Endothelial cell of umbilical vein (primary cell): ENCODE measurements around the gene TMEM158. TPM values are rescaled to one million over a fixed set of nuclear protein-coding genes. Genes with fewer than 3 reads are reported as not detected.

Experiments used
- BruUV-seq: library from RNA; stranded (reverse); fragments of 400-500 nt; replicated peaks from 2 replicates; lab custom pipeline; 2021; lab: Mats Ljungman, UMichigan
- CTCF ChIA-PET: fragments of 300-600, 350-600 bp; sonication (Branson Sonifier 250); formaldehyde crosslinking; loops from one replicate; lab custom pipeline; 2021; ENCODE audit warnings: antibody characterized with exemption, inconsistent platforms; lab: Charles Lee
- POLR2A ChIA-PET: fragments of 300-600, 350-600 bp; sonication (Branson Sonifier 250); formaldehyde crosslinking; loops from one replicate; lab custom pipeline; 2021; ENCODE audit warnings: antibody characterized with exemption, inconsistent platforms; lab: Charles Lee
- DNase-seq: peaks from one replicate; pipeline ENCODE4 v3.0.0-alpha.2; 2011; ENCODE audit warnings: low read depth, low spot score
- FAIRE-seq: peaks from 2 replicates; lab custom pipeline; 2011; peaks lifted over from hg19 to GRCh38; lab: Jason Lieb, UNC
- H2AFZ ChIP-seq: 2 replicates; pipeline ENCODE4 v1.6.0; 2012; ENCODE audit warnings: low read depth, low read length, control low read depth, inconsistent platforms
- H3K27ac ChIP-seq: 2 replicates; pipeline ENCODE4 v1.5.1; 2011; ENCODE audit warnings: low read depth, mild to moderate bottlenecking, control low read depth, low read length, moderate library complexity; ENCODE audit not compliant: insufficient read depth
- H3K27me3 ChIP-seq, 2 experiments: 2 replicates each; pipeline versions ENCODE4 v1.6.0 to v1.6.1; 2011; ENCODE audit warnings: low read length in 2 of 2, mixed read lengths in 1 of 2; ENCODE audit not compliant: control insufficient read depth in 2 of 2, insufficient read depth in 2 of 2
- H3K36me3 ChIP-seq, 2 experiments: 2 replicates in 1 of 2; 3 replicates in 1 of 2; pipeline ENCODE4 v1.5.1; 2011; ENCODE audit warnings: low read length in 2 of 2, mild to moderate bottlenecking in 1 of 2, moderate library complexity in 1 of 2; ENCODE audit not compliant: control insufficient read depth in 2 of 2, insufficient read depth in 2 of 2; ENCODE audit errors: extremely low read depth in 1 of 2
- H3K4me1 ChIP-seq: 3 replicates; pipeline ENCODE4 v1.5.1; 2011; ENCODE audit warnings: mild to moderate bottlenecking, low read length; ENCODE audit not compliant: control insufficient read depth, insufficient read depth; ENCODE audit errors: extremely low read depth
- H3K4me2 ChIP-seq: 2 replicates; pipeline ENCODE4 v1.6.1; 2011; ENCODE audit warnings: low read length, control low read depth, mixed read lengths; ENCODE audit not compliant: insufficient read depth
- H3K4me3 ChIP-seq, 3 experiments: fragments of 200-600 bp in 1 of 3; sonication (generic), shearing (Covaris generic) in 1 of 3; replicated peaks in 1 of 3; 2 replicates each; pipeline ENCODE4 v1.5.1; 2011 to 2016; ENCODE audit warnings: control low read depth in 3 of 3, low read length in 3 of 3, mild to moderate bottlenecking in 2 of 3, inconsistent platforms in 1 of 3, low read depth in 1 of 3, moderate library complexity in 1 of 3; ENCODE audit not compliant: insufficient read depth in 1 of 3
- H3K79me2 ChIP-seq: 2 replicates; pipeline ENCODE4 v1.6.0; 2012; ENCODE audit warnings: low read length, inconsistent platforms; ENCODE audit not compliant: control insufficient read depth, insufficient read depth
- H3K9ac ChIP-seq: replicated peaks from 2 replicates; pipeline ENCODE3; 2011; ENCODE audit warnings: low read length, control low read depth; ENCODE audit not compliant: insufficient read depth; ENCODE audit errors: extremely low read depth
- H3K9me1 ChIP-seq: replicated peaks from 3 replicates; pipeline ENCODE4 v1.6.0; 2011; ENCODE audit warnings: mild to moderate bottlenecking, low read length; ENCODE audit not compliant: control insufficient read depth, insufficient read depth; ENCODE audit errors: extremely low read depth
- H3K9me3 ChIP-seq: replicated peaks from 2 replicates; pipeline ENCODE4 v1.5.1; 2012; ENCODE audit warnings: low read length, inconsistent platforms; ENCODE audit not compliant: control insufficient read depth, insufficient read depth
- H4K20me1 ChIP-seq: replicated peaks from 2 replicates; pipeline ENCODE3; 2011; ENCODE audit warnings: mild to moderate bottlenecking, low read length; ENCODE audit not compliant: control insufficient read depth, insufficient read depth; ENCODE audit errors: extremely low read depth
- CTCF ChIP-seq, 2 donors: IDR thresholded peaks; 1 replicate in 1 of 2; 2 replicates in 1 of 2; pipeline ENCODE4 v1.5.1; 2011; ENCODE audit warnings: low read length in 2 of 2, mild to moderate bottlenecking in 2 of 2, moderate library complexity in 2 of 2, control low read depth in 1 of 2, inconsistent platforms in 1 of 2, low read depth in 1 of 2; ENCODE audit not compliant: insufficient read depth in 1 of 2; ENCODE audit errors: extremely low read depth in 1 of 2
- EZH2 ChIP-seq: IDR thresholded peaks from 2 replicates; pipeline ENCODE4 v1.6.1; 2012; ENCODE audit warnings: borderline replicate concordance, low read depth, mild to moderate bottlenecking, moderate library complexity, low read length, inconsistent platforms; ENCODE audit not compliant: severe bottlenecking
- FOS ChIP-seq: IDR thresholded peaks from 2 replicates; pipeline ENCODE4 v1.6.1; 2011; ENCODE audit warnings: mild to moderate bottlenecking, low read length, moderate library complexity, borderline replicate concordance; ENCODE audit not compliant: insufficient read depth
- GATA2 ChIP-seq: IDR thresholded peaks from 2 replicates; pipeline ENCODE4 v1.7.0; 2011; ENCODE audit warnings: low read depth, mild to moderate bottlenecking, moderate library complexity, mixed read lengths, low read length; ENCODE audit not compliant: insufficient read length, insufficient read depth
- JUN ChIP-seq: IDR thresholded peaks from 2 replicates; pipeline ENCODE4 v1.6.1; 2011; ENCODE audit warnings: borderline replicate concordance, low read depth; ENCODE audit not compliant: insufficient read length, insufficient read depth
- MAX ChIP-seq: IDR thresholded peaks from 2 replicates; pipeline ENCODE4 v1.6.1; 2011; ENCODE audit not compliant: insufficient read depth, insufficient read length
- MYC ChIP-seq: IDR thresholded peaks from one replicate; pipeline ENCODE4 v1.6.1; 2011; ENCODE audit warnings: mild to moderate bottlenecking, low read depth, low read length
- POLR2A ChIP-seq: IDR thresholded peaks from 2 replicates; pipeline ENCODE4 v1.6.1; 2012; ENCODE audit warnings: low read depth, mild to moderate bottlenecking, control low read depth, low read length
- POLR2AphosphoS5 ChIP-seq: IDR thresholded peaks from 2 replicates; pipeline ENCODE4 v1.6.1; 2012; ENCODE audit warnings: low read depth, mild to moderate bottlenecking, control low read depth, low read length, moderate library complexity; ENCODE audit not compliant: insufficient read depth
- dilution Hi-C: fragments of 300-500 bp; cut with MboI; formaldehyde crosslinking; loops from one replicate; pipeline ENCODE4 v1.15.0; 2019; ENCODE audit warnings: low sequenced_read_pairs; ENCODE audit not compliant: extremely low pct_ligation_motif_present
- intact Hi-C: fragments of 100-400 bp; cut with micrococcal nuclease; formaldehyde crosslinking; loops from one replicate; pipeline ENCODE4 v1.10.0; 2022
- polyA plus RNA-seq, 4 experiments: library from polyadenylated mRNA; depleted of rRNA in 3 of 4; stranded (reverse) in 3 of 4; unstranded in 1 of 4; fragments of >200 nt; gene quantifications; 2 replicates each; pipeline versions ENCODE4 v1.2.1 to v1.2.3, GENCODE V29; 2011 to 2012; ENCODE audit warnings: missing spikeins in 1 of 4
- total RNA-seq: library from RNA; stranded (reverse); gene quantifications from 2 replicates; pipeline ENCODE4 v1.2.3, GENCODE V29; 2021

Gene TMEM158
- total and polyA plus RNA-seq, 2 donors (not counting 3 experiments of a cell fraction or from before 2014, with no cell fraction given): 0.15 to 0.42 TPM

DNA sequence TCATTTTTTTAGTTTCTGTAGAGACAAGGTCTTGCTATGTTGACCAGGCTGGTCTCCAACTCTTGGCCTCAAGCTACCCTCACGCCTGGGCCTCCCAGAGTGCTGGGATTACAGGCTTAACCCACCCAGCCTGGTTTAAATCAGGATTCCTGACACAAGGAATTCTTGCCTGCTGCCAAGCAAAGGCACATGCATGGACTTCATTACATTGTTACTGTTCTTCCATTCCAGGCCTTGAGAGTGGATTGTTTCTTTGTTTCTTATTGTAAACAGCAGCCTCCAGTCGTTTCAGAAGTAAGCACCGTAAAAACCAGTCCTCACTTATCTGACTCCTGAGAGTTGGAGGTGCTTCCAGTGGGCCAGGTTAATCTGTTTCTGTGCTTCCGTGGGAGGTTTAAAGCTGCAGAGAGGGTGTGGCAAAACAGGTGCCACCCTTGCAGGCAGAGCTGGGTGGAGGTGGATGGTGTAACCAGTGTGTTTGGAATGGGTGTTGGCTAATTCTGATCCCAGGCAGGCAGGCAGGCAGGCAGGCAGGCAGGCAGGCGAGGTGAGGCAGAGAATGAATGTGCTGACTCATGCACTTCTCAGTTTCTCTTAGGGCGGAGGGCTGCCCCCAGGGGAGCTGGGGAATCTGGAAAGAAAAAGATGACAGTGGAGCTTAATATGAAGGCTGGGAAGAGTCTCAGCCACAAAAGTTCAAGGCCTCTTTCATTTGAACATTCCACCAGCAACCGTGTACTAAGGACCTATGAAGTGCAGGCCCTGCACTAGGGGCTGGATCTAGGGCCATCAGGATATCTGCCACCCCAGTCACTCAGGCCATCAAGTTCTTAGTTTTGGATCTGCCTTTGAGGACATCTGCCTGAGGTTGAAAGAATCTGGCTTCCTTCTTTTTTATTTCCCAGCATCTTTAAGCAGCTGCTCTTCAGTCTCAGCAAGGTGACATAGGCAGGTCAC lies 42.9 kb downstream of the TMEM158 start:
- no peaks in the 10 kb centered on the region for H3K4me1 ChIP-seq
- H3K36me3 ChIP-seq: no peaks in the 10 kb centered on the region
- intact Hi-C loops (no loop called here), dilution Hi-C loops (no loop called here)
- no peak for TF ChIP-seq FOS
- no peak for TF ChIP-seq CTCF (IDR thresholded peaks at IDR 0.05; ENCODE audit: extremely low read depth in 1 of 2, insufficient read depth in 1 of 2, low read depth in 1 of 2, low read length in 2 of 2)
- TF ChIP-seq GATA2: no peak
- no peak for TF ChIP-seq POLR2A
- no peak for TF ChIP-seq POLR2AphosphoS5
- TF ChIP-seq MYC: no peak
- TF ChIP-seq EZH2: no peak
- TF ChIP-seq JUN: no peak
- no peak for TF ChIP-seq MAX
- H3K4me3 ChIP-seq: no peak overlapping the region
- H3K27me3 ChIP-seq: peaks cover 0 to 2% of the 10 kb centered on the region in 2 experiments
- H3K27ac ChIP-seq: no peak overlapping the region
- CTCF ChIA-PET: interaction anchor here (1.5 kb wide), 1 partner anchor 143 kb away, joined by 8 read pairs; no protein-coding TSS in a partner anchor
- H3K9ac ChIP-seq: no peak overlapping the region
- H3K79me2 ChIP-seq: no peaks in the 10 kb centered on the region
- DNase-seq: no peak
- BruUV-seq: no TSS peak
- H4K20me1 ChIP-seq: no peaks in the 10 kb centered on the region
- H3K9me1 ChIP-seq: no peaks in the 10 kb centered on the region
- no peak overlapping the region for H3K4me2 ChIP-seq
- POLR2A ChIA-PET: no interaction called here
- no peak overlapping the region for H2AFZ ChIP-seq
- H3K9me3 ChIP-seq: no peaks in the 10 kb centered on the region
- no peak for FAIRE-seq
